ENCODE measurements around the gene ANK3.

DNA sequence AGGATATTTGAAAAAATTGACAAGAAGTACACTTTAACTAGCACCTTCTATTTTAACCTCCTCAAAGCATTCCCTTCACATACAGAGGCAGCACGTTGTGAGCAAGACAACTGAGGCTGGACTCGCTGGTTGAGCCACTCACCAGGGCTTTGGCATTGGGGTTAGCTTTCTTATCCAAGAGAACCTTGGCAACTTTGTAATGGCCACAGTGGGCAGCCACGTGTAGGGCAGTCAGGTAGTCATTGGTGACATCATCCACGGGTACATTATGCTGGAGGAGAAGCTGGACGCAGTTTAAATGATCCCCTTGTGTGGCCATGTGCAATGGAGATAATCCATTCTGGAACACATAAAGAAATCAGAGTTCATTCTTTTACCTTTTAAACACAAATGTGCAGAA, 181.8 kb downstream of the ANK3 start:
- TF ChIP-seq, protein P1, sequence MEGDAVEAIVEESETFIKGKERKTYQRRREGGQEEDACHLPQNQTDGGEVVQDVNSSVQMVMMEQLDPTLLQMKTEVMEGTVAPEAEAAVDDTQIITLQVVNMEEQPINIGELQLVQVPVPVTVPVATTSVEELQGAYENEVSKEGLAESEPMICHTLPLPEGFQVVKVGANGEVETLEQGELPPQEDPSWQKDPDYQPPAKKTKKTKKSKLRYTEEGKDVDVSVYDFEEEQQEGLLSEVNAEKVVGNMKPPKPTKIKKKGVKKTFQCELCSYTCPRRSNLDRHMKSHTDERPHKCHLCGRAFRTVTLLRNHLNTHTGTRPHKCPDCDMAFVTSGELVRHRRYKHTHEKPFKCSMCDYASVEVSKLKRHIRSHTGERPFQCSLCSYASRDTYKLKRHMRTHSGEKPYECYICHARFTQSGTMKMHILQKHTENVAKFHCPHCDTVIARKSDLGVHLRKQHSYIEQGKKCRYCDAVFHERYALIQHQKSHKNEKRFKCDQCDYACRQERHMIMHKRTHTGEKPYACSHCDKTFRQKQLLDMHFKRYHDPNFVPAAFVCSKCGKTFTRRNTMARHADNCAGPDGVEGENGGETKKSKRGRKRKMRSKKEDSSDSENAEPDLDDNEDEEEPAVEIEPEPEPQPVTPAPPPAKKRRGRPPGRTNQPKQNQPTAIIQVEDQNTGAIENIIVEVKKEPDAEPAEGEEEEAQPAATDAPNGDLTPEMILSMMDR (IDR thresholded peaks at IDR 0.05 in 4 of 5, conservative IDR thresholded peaks at IDR 0.05 in 1 of 5), result no peak
- no peak for TF ChIP-seq POLR2A (IDR thresholded peaks at IDR 0.05)
